WTC11 (cell line): ENCODE data around the gene PPCDC. TPM values are rescaled to one million over a fixed set of nuclear protein-coding genes. Genes with fewer than 3 reads are reported as not detected.

Source experiments
- ATAC-seq: fragments of 200-7000 bp; cut with Tn5 transposase; 2 replicates; pipeline ENCODE4 v1.10.0; 2021; ENCODE audit warnings: mild to moderate bottlenecking, moderate library complexity
- CTCF ChIA-PET: fragments of 300-600 bp; sonication (Branson Sonifier 250); formaldehyde crosslinking; loops from one replicate; lab custom pipeline; 2021; ENCODE audit warnings: antibody characterized with exemption; lab: Charles Lee
- POLR2A ChIA-PET: fragments of 350-600 bp; sonication (Branson Sonifier 250); formaldehyde crosslinking; loops from one replicate; lab custom pipeline; 2021; ENCODE audit warnings: antibody characterized with exemption; lab: Charles Lee
- DNase-seq: peaks from one replicate; pipeline ENCODE4 v3.0.0; 2021; ENCODE audit warnings: low spot score
- H3K27ac Mint-ChIP-seq: 2 replicates; pipeline ENCODE4 v1.8.0; 2021; ENCODE audit warnings: mixed read lengths
- H3K27me3 Mint-ChIP-seq: 2 replicates; pipeline ENCODE4 v1.8.0; 2021; ENCODE audit warnings: low read depth, mild to moderate bottlenecking, moderate library complexity, mixed read lengths
- H3K36me3 Mint-ChIP-seq: 2 replicates; pipeline ENCODE4 v1.8.0; 2021; ENCODE audit warnings: mixed read lengths
- H3K4me1 Mint-ChIP-seq: 2 replicates; pipeline ENCODE4 v1.8.0; 2022; ENCODE audit warnings: mixed read lengths
- H3K4me3 Mint-ChIP-seq: 2 replicates; pipeline ENCODE4 v1.8.0; 2021; ENCODE audit warnings: mild to moderate bottlenecking, moderate library complexity, mixed read lengths
- H3K9me3 Mint-ChIP-seq: 2 replicates; pipeline ENCODE4 v1.8.0; 2021; ENCODE audit warnings: mixed read lengths
- ATF3 ChIP-seq: sonication (generic); formaldehyde crosslinking; conservative IDR thresholded peaks from 2 replicates; pipeline ENCODE4 v1.8.1; 2022; ENCODE audit warnings: mild to moderate bottlenecking, missing genetic modification reagents
- ATF6 ChIP-seq: sonication (generic); formaldehyde crosslinking; IDR thresholded peaks from 2 replicates; pipeline ENCODE4 v1.8.1; 2023; ENCODE audit warnings: mild to moderate bottlenecking, missing genetic modification reagents
- E2F4 ChIP-seq: sonication (generic); formaldehyde crosslinking; IDR thresholded peaks from 2 replicates; pipeline ENCODE4 v1.8.1; 2022; ENCODE audit warnings: low read depth, mild to moderate bottlenecking, moderate library complexity, missing genetic modification reagents, borderline replicate concordance
- FOXJ3 ChIP-seq: sonication (generic); formaldehyde crosslinking; IDR thresholded peaks from 2 replicates; pipeline ENCODE4 v1.9.0; 2021; ENCODE audit warnings: missing genetic modification reagents, mild to moderate bottlenecking, borderline replicate concordance
- FOXK1 ChIP-seq: sonication (generic); formaldehyde crosslinking; IDR thresholded peaks from 2 replicates; pipeline ENCODE4 v1.8.0; 2022; ENCODE audit warnings: mild to moderate bottlenecking, moderate library complexity, missing genetic modification reagents
- GRHL2 ChIP-seq: fragments of 250-450 bp; sonication (Bioruptor Pico); IDR thresholded peaks from 2 replicates; pipeline ENCODE4 v1.8.0; 2022; ENCODE audit warnings: mild to moderate bottlenecking, moderate library complexity; ENCODE audit not compliant: insufficient replicate concordance, severe bottlenecking
- JAZF1 ChIP-seq: fragments of 250-450 bp; sonication (Bioruptor Pico); IDR thresholded peaks from 2 replicates; pipeline ENCODE4 v1.9.0; 2021; ENCODE audit warnings: moderate library complexity, mild to moderate bottlenecking, inconsistent platforms
- MLX ChIP-seq: sonication (generic); formaldehyde crosslinking; IDR thresholded peaks from 2 replicates; pipeline ENCODE4 v1.8.1; 2023; ENCODE audit warnings: mild to moderate bottlenecking, missing genetic modification reagents, moderate library complexity
- MXD4 ChIP-seq: fragments of 250-450 bp; sonication (Bioruptor Pico); IDR thresholded peaks from 2 replicates; pipeline ENCODE4 v1.8.0; 2021; ENCODE audit warnings: mild to moderate bottlenecking, moderate library complexity, borderline replicate concordance
- NFATC4 ChIP-seq: fragments of 250-450 bp; sonication (Bioruptor Pico); IDR thresholded peaks from 2 replicates; pipeline ENCODE4 v1.9.0; 2021; ENCODE audit warnings: mild to moderate bottlenecking
- NR2C2 ChIP-seq: sonication (generic); formaldehyde crosslinking; IDR thresholded peaks from 2 replicates; pipeline ENCODE4 v1.8.0; 2022; ENCODE audit warnings: mild to moderate bottlenecking, missing genetic modification reagents
- NR3C1 ChIP-seq: sonication (generic); formaldehyde crosslinking; conservative IDR thresholded peaks from 2 replicates; pipeline ENCODE4 v1.8.1; 2023; ENCODE audit warnings: low read depth, mild to moderate bottlenecking, missing genetic modification reagents
- SMAD4 ChIP-seq: sonication (generic); formaldehyde crosslinking; IDR thresholded peaks from 2 replicates; pipeline ENCODE4 v1.8.0; 2022; ENCODE audit warnings: mild to moderate bottlenecking, missing genetic modification reagents
- SP1 ChIP-seq: sonication (generic); formaldehyde crosslinking; conservative IDR thresholded peaks from 2 replicates; pipeline ENCODE4 v1.8.1; 2022; ENCODE audit warnings: missing genetic modification reagents
- TCF7 ChIP-seq: sonication (generic); formaldehyde crosslinking; IDR thresholded peaks from 2 replicates; pipeline ENCODE4 v1.8.0; 2022; ENCODE audit warnings: mild to moderate bottlenecking, low read depth, missing genetic modification reagents, moderate library complexity
- TEAD4 ChIP-seq: sonication (generic); formaldehyde crosslinking; IDR thresholded peaks from 2 replicates; pipeline ENCODE4 v1.8.0; 2022; ENCODE audit warnings: mild to moderate bottlenecking, missing genetic modification reagents
- ZBTB21 ChIP-seq: sonication (generic); formaldehyde crosslinking; IDR thresholded peaks from 2 replicates; pipeline ENCODE4 v1.8.1; 2023; ENCODE audit warnings: mild to moderate bottlenecking, missing genetic modification reagents, borderline replicate concordance
- ZNF232 ChIP-seq: sonication (generic); formaldehyde crosslinking; IDR thresholded peaks from 2 replicates; pipeline ENCODE4 v1.8.0; 2022; ENCODE audit warnings: mild to moderate bottlenecking, missing genetic modification reagents
- ZNF396 ChIP-seq: fragments of 250-450 bp; sonication (Bioruptor Pico); IDR thresholded peaks from 2 replicates; pipeline ENCODE4 v1.8.0; 2021; ENCODE audit warnings: mild to moderate bottlenecking, moderate library complexity, borderline replicate concordance
- ZNF512 ChIP-seq: sonication (generic); formaldehyde crosslinking; IDR thresholded peaks from 2 replicates; pipeline ENCODE4 v1.8.1; 2022; ENCODE audit warnings: missing genetic modification reagents, borderline replicate concordance
- ZNF671 ChIP-seq: fragments of 250-450 bp; sonication (Bioruptor Pico); IDR thresholded peaks from 2 replicates; pipeline ENCODE4 v1.8.0; 2021; ENCODE audit warnings: mild to moderate bottlenecking
- total RNA-seq: library from RNA; stranded (reverse); gene quantifications from 3 replicates; pipeline ENCODE4 v1.2.3, GENCODE V29; 2021
- TF ChIP-seq, protein P1 (sequence below): sonication (generic); formaldehyde crosslinking; IDR thresholded peaks from 2 replicates; pipeline ENCODE4 v1.8.0; 2022; ENCODE audit warnings: mild to moderate bottlenecking, missing genetic modification reagents
- TF ChIP-seq, protein P2 (sequence below): sonication (generic); formaldehyde crosslinking; IDR thresholded peaks from 2 replicates; pipeline ENCODE4 v1.8.0; 2023; ENCODE audit warnings: missing genetic modification reagents, mild to moderate bottlenecking, borderline replicate concordance
- TF ChIP-seq, protein P3 (sequence below): fragments of 250-450 bp; sonication (Bioruptor Pico); IDR thresholded peaks from 2 replicates; pipeline ENCODE4 v1.9.0; 2021; ENCODE audit warnings: moderate library complexity, mild to moderate bottlenecking, inconsistent platforms, borderline replicate concordance

Gene PPCDC
- total RNA-seq, 1 experiment from 2014 or later, result 30.1 TPM

DNA sequence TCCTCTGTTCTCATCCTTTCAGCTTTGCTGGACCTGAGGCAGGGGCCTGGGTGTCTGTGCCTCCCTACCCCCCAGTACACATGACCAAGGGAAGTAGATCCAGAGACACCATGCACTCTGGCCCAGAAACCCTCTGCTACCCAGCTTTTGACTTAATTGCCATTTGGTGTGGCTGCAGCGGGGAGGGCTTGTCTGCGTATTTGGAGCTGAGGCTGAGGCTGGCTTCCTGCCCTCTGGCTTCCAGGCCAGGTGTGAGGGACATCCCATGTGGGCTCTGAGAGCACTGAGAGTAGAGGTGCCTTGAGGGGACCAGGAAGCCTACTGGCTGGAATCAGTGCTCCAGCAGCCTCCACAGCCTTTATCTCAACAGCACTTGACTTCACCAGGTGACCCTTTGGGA lies 26.9 kb downstream of the PPCDC start:
- ChIA-PET CTCF (interaction anchor here (0.6 to 1.2 kb wide), 2 partner anchors 15 to 154 kb away, joined by 4 read pairs; no protein-coding TSS in a partner anchor), POLR2A (no interaction called here)
- no peak for TF ChIP-seq ATF3 (CRISPR knock-in tag)
- no peak for TF ChIP-seq ZNF396 (CRISPR knock-in tag)
- TF ChIP-seq JAZF1 (CRISPR knock-in tag), result no peak
- TF ChIP-seq ATF6 (CRISPR knock-in tag), result no peak
- TF ChIP-seq, protein P1, sequence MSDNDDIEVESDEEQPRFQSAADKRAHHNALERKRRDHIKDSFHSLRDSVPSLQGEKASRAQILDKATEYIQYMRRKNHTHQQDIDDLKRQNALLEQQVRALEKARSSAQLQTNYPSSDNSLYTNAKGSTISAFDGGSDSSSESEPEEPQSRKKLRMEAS (CRISPR knock-in tag), result no peak
- no peak for TF ChIP-seq FOXJ3 (CRISPR knock-in tag)
- no peak for TF ChIP-seq MXD4 (CRISPR knock-in tag)
- no peak for TF ChIP-seq FOXK1
- TF ChIP-seq NR3C1, result no peak
- no peak for TF ChIP-seq SP1
- TF ChIP-seq, protein P2, sequence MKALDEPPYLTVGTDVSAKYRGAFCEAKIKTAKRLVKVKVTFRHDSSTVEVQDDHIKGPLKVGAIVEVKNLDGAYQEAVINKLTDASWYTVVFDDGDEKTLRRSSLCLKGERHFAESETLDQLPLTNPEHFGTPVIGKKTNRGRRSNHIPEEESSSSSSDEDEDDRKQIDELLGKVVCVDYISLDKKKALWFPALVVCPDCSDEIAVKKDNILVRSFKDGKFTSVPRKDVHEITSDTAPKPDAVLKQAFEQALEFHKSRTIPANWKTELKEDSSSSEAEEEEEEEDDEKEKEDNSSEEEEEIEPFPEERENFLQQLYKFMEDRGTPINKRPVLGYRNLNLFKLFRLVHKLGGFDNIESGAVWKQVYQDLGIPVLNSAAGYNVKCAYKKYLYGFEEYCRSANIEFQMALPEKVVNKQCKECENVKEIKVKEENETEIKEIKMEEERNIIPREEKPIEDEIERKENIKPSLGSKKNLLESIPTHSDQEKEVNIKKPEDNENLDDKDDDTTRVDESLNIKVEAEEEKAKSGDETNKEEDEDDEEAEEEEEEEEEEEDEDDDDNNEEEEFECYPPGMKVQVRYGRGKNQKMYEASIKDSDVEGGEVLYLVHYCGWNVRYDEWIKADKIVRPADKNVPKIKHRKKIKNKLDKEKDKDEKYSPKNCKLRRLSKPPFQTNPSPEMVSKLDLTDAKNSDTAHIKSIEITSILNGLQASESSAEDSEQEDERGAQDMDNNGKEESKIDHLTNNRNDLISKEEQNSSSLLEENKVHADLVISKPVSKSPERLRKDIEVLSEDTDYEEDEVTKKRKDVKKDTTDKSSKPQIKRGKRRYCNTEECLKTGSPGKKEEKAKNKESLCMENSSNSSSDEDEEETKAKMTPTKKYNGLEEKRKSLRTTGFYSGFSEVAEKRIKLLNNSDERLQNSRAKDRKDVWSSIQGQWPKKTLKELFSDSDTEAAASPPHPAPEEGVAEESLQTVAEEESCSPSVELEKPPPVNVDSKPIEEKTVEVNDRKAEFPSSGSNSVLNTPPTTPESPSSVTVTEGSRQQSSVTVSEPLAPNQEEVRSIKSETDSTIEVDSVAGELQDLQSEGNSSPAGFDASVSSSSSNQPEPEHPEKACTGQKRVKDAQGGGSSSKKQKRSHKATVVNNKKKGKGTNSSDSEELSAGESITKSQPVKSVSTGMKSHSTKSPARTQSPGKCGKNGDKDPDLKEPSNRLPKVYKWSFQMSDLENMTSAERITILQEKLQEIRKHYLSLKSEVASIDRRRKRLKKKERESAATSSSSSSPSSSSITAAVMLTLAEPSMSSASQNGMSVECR, result no peak
- no peak for DNase-seq
- Mint-ChIP-seq H3K27ac (no peak overlapping the region), H3K4me1 (peaks cover 5% of the 10 kb centered on the region; the same call in 1 of the 2 replicates), H3K36me3 (peaks cover 9% of the 10 kb centered on the region), H3K9me3 (no peaks in the 10 kb centered on the region), H3K27me3 (no peaks in the 10 kb centered on the region), H3K4me3 (no peak overlapping the region)
- no peak for ATAC-seq

DNA sequence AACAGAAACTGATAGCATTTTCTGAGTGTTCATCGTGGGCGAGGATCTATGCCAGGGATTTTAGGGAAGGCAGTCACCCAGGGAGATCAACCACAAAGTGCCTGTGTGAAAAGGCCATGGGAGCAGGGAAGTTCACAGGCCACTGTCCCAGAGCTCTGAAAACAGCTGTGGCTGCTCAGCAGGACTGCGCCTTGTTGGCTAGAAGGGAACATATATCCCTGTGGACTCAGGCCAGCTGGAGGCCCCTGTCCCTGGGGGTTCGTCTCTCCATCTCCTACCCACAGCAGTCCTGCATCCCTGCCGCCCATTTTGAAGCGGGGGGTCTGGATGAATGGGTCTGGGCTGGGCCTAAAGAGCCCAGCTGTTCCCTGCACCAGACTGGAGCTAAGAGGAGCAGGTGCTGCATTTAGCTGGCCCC lies 27.8 kb downstream of the PPCDC start:
- ATAC-seq (no peak), DNase-seq (no peak)
- ChIA-PET POLR2A (no interaction called here), CTCF (interaction anchor here (1.2 kb wide), 1 partner anchor 153 kb away, joined by 4 read pairs; no protein-coding TSS in a partner anchor)
- Mint-ChIP-seq H3K4me3 (no peak overlapping the region), H3K9me3 (no peaks in the 10 kb centered on the region), H3K27me3 (no peaks in the 10 kb centered on the region), H3K27ac (no peak overlapping the region), H3K4me1 (peaks cover 5% of the 10 kb centered on the region; the same call in 1 of the 2 replicates), H3K36me3 (peaks cover 9% of the 10 kb centered on the region)
- no peak for TF ChIP-seq SMAD4 (CRISPR knock-in tag)
- no peak for TF ChIP-seq TEAD4
- TF ChIP-seq ZNF512 (CRISPR knock-in tag), result no peak
- TF ChIP-seq, protein P3, sequence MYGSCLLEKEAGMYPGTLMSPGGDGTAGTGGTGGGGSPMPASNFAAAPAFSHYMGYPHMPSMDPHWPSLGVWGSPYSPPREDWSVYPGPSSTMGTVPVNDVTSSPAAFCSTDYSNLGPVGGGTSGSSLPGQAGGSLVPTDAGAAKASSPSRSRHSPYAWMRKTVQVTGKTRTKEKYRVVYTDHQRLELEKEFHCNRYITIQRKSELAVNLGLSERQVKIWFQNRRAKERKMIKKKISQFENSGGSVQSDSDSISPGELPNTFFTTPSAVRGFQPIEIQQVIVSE, result no peak
- TF ChIP-seq GRHL2, result no peak
- no peak for TF ChIP-seq ZNF232 (CRISPR knock-in tag)
- TF ChIP-seq MLX (CRISPR knock-in tag), result no peak
- no peak for TF ChIP-seq ZNF671 (CRISPR knock-in tag)
- TF ChIP-seq E2F4 (CRISPR knock-in tag), result no peak
- no peak for TF ChIP-seq NR2C2 (CRISPR knock-in tag)
- no peak for TF ChIP-seq ZBTB21 (CRISPR knock-in tag)
- no peak for TF ChIP-seq TCF7 (CRISPR knock-in tag)
- TF ChIP-seq FOXK1, result no peak
- TF ChIP-seq NFATC4 (CRISPR knock-in tag), result no peak
